HG02885 (cell line): ENCODE results near the gene ZNG1A.
"Not testable (repeated sequence)": the region's sequence is repeated elsewhere in the genome, so short reads cannot be mapped to it uniquely, and the experiment has no call there.

Experiments used
- ATAC-seq: cut with Tn5 transposase; IDR thresholded peaks from one replicate; pipeline ENCODE4 v1.9.1; 2021; ENCODE audit warnings: mild to moderate bottlenecking; ENCODE audit not compliant: unreplicated experiment, poor library complexity

The ZNG1A gene

GRCh38 chr9:178970-179383 lies at the start of gene ZNG1A:
TSS of gene ZNG1A (minus strand) at chr9:179056. CDS start at chr9:178969, 87 bp downstream.
- not testable (repeated sequence) for ATAC-seq

DNA sequence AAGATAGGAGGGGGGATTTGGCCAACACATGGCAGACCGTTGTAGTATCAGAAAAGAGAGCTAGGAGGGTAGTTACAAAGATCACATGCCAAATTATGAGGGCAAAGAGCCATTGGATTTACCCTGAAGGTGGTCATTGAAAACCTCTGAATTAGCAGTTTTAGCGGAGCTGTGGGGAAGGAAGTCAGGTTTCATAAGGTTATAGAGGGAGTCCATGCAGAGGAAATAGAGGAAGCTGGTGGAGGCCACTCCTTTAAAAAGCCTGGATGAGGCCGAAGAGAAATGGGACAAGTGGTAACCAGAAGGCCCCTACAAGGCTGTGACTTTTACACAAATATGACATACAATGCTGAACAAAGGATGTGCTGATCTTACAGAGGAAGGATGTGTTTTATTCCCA lies 49.0 kb upstream of the ZNG1A start:
- ATAC-seq = no peak

DNA sequence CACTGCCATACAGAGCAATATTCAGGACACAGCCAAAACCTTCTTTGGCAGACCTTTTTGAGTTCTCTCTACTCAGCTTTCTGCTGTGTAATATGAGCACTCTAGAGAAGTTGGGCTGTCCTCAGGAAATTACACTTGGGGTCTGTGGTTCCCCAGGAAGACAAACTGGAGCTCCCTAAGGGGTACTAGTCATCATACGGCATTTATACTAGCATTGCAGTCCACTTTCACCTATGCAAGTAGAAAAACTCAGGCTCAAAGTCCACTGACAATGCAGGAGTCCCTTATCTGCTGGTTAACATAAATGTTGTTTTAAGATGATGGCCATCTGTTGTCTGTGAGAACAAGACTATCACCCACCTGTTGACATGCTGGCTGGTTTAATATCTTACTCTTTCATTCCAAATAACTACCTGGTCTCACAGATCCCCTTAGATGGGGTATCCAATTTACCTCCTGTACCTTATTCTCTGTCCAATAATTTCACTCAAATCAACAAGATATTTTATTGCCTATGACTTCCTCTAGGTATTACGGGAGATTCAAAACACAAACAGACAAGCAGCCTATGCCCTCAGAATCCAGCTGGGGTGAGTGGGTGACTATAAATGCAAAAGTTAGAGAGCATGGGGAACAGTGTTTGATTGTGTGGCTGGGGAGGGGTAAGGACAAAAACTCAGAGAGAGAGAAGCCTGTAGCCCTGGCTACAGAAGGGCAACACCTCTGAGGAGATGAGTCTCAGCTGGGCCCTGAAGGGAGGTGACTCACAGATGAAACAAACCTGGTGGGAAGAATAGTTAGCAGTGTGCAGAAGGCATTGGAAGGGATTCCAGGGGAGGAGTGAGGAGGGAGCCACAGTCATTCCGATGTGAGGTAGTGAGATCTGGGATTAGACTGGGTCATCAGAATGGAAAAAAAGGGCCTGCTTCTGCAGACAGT lies 46.0 kb upstream of the ZNG1A start:
- no peak for ATAC-seq

DNA sequence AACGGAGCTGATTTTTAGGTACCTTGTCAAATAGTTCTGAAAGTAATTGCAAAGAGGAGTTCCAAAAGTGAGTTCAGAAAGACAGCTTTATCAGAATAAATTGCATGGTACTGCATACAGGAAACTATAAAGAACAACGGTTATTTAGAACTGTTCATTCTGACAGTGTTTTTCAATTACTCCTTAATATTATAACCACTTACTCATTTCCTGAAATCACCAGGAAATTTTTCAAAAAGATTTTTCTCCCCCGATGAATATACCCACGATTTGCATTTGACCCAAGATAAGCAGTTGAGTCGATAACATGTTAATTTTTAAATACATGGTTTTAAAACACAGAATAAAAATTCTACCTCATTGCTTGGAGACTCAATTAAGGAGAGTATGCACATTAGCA lies 45.2 kb upstream of the ZNG1A start:
- no peak for ATAC-seq

DNA sequence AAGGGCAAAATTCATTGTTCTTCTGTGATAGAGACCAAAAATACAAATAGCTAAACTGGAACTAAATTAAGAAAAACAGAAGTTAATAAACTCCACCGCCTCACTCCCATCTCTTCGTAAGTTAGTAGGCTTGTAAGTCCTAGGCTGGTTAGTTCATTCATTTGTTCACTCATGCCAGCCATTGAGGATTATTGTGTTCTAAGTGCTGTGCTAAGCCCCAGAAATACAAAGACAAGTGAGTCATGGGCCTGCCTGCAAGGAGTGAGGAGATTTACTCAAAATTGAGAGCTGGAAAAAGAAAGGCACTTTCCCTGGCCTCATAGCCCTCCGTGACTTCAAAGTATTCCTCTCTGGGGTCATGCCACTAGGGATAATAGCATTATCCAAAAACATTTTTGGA lies 44.3 kb upstream of the ZNG1A start:
- no peak for ATAC-seq

GRCh38 chr9:221989-222776 lies 43.3 kb upstream of the ZNG1A start:
- ATAC-seq = no peak

- no peak for ATAC-seq
Measured at GRCh38 chr9:219670-220365, 41.0 kb upstream of the ZNG1A start.

DNA sequence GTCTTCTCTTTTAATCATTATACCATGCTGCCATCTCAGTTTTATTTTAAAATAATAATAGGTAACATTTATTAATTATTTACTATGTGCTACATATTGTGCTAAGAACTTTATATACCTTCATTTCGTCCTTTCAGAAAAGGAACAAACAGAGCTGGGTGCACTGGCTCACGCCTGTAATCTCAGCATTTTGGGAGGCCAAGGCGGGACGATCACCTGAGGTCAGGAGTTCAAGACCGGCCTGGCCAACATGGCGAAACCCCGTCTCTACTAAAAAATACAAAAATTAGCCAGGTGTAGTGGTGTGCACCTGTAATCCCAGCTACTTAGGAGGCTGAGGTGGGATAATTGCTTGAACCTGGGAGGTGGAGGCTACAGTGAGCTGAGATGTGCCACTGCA lies 40.2 kb upstream of the ZNG1A start:
- ATAC-seq = not testable (repeated sequence)

DNA sequence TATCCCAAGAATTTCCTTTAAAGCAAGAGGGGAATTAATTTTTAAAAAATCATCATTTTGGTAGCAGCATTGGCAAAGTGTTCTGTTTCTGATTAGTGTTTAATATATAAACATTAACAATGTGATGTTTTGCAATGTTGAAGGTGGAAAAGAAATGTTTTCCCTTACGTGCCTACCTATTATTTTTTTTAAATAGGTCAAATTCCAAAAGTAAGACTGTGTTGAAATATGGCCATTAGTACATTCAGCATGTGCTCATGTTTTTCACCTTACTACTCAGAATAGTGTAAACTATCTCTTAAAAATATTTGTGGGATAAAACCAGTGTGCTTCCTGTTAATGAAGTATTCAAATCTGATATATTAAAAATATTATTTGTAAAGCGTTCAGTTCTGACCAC lies 39.1 kb upstream of the ZNG1A start:
- no peak for ATAC-seq

GRCh38 chr9:216866-217265 lies 38.0 kb upstream of the ZNG1A start:
- no peak for ATAC-seq

DNA sequence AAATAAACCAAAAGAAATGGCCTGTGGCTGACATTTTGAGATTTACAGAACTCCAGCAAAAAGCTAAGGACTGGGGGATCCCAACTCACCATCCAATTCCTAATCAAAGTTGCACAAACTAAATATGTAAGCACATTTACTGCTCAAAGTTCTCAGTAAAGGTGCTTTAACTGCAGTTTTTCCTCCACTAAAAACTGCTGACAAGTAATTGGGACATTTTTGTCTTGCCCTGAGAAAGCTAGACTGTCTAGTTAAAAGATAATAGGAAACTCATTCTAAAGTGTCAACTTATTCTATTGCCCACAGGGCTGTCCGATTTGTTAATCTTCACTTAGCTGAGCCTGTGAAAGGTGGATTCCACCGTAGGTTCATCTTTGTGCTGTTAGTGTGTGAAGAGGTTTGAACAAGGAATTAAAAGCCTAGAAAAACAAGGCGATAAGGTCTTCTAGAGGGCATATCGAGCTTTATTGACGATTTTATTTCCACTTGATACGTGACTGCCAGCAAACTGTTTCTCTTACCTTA lies 36.8 kb upstream of the ZNG1A start:
- ATAC-seq = no peak

DNA sequence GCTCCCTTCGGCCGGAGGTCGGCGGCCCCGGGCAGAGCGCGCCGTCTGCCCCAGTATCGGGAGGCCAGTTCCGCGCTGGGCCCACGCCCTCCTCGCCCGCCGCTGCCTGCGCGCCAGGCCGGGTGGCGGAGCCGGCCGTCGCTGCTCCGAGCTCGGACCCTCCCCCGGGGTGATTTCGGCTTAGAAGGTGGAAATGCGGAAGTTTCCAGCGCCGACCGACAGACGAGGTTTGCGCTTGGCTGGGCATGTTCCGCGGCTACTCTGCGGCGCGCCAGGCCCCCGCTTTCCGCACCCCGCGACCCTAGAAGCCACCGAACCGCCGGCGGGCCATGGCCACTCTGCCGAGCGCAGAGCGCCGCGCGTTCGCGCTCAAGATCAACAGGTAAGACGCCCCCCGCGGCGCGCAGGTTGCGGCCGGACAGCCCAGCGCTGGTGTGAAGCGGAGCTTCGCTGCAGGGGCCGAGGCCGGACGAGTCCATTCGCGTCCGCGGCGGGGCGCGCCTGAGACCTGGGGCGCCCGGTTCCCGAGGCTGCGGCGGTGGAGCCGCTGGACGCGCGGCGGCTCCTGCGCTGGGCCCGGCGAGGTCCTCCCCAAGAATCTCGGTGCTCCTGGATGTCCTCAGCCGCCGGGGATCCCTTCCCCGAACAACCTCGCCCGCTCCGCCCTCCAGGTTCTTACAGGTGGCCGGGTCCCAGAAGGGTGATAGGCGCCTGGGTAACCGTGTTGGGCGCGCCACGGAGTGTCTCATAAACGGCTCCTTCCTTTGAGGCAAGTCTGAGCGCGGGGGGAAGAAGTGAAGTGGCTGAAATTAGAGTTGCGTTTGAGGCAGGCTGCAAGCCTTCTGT lies 36.0 kb upstream of the ZNG1A start, which contains the start of gene DOCK8:
TSS of gene DOCK8 (plus strand) at position 218 of the 846 bp plus-strand sequence. CDS start at position 330, 112 bp downstream.
- ATAC-seq = peak; percentile 89

- ATAC-seq = no peak
Measured at GRCh38 chr9:214351-214647, 35.4 kb upstream of the ZNG1A start.

DNA sequence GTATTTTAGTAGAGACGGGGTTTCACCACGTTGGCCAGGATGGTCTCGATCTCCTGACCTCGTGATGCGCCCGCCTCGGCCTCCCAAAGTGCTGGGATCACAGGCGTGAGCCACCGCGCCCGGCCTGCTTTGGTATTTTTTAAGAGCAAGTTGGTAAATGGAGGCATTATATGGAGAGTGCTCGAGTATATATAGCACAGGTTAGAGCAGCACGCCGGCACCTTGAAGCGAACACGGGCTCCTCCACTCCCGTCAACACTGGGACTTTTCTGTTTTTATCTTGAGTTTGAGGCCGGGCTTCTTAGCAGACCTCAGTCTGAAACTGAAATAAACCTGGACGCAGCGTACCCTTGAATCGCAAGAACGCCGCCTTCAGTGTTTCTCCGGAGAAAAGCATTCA lies 35.0 kb upstream of the ZNG1A start:
- not testable (repeated sequence) for ATAC-seq

DNA sequence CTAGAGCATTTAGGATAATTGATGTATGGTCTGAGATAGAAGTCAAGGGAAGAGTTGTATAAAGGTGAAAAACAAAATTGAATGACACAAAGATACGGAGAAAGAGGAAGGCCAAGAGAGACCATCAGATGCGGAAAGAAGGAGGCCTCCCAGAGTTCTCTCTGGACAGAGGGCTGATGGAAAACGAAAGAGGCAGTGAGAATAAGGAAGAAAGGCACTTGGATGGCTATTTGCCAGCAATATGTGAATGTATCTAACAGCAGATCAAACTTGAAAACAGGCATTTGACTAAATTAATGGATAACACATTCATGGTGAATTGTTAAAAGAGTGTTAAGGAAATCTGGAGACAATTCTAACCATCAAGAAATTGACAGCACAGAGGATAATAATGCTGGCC lies 33.4 kb upstream of the ZNG1A start:
- ATAC-seq = no peak

DNA sequence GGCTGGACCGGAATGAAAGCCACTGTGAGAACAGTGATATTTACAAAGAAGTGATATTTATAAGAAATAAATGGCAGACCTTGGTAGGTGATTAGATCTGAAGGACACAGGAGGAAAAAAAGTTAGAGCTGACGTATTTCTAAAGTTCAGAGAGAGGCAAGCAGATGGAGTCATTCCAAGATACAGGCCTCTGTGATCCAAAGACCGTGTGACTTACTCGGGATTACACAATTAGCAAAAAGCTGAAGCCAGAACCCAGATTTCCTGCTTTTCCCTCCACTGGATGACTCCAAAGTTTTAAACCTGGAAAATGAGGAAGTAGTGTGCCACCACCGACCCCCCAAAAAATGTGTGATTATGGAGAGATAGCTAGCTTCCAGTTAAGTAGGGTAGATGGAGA lies 32.7 kb upstream of the ZNG1A start:
- ATAC-seq = no peak

- no peak for ATAC-seq
Measured at GRCh38 chr9:211036-211435, 32.2 kb upstream of the ZNG1A start.

DNA sequence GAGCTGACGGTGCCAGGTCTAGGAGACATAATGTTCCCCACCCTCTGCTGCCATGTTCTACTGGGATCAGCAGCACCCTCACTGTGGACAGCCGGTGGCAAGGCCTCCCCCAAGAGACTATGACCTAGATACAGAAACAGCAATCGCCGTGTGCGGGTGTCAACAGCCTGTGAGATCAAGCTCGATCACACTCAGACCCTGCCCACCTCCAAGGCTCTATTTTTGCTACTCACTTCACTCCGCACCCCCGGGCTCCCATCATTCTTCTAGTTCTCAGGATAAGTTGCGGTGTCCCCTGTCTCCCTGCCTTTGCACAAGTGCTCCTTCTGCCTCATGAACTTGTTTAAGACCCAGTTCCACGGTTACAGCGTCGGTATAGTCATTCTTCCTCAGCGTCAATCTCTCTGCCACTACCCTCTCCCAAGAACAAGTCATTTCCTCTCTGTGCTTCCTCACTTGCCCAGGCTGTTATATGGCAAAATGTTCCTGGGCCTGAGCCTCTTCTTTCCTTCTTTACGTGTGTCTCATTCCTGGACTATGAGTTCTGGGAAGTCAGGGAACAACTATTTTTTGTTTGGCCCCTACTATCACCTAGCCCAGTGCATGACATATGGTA lies 30.4 kb upstream of the ZNG1A start:
- ATAC-seq = no peak

- ATAC-seq = no peak
Measured at GRCh38 chr9:206481-206880, 27.6 kb upstream of the ZNG1A start.
